ENCODE results near the gene ZBTB43.
"Not testable (repeated sequence)": the region's sequence is repeated elsewhere in the genome, so short reads cannot be mapped to it uniquely, and the experiment has no call there.

ZBTB43 gene

GRCh38 chr9:126804696-126805553 is at the start of gene ZBTB43:
Gene ZBTB43 (plus strand): TSS chr9:126805040. CDS start chr9:126832510, 27,470 bp downstream.
- DNase-seq (ENCODE audit: low read depth), result peak; percentile 97

GRCh38 chr9:126755317-126755875 is 49.4 kb upstream of the ZBTB43 start:
- no peak for DNase-seq (ENCODE audit: low read depth)

GRCh38 chr9:126756238-126756637 is 48.6 kb upstream of the ZBTB43 start:
- DNase-seq (ENCODE audit: low read depth), result no peak

- DNase-seq (ENCODE audit: low read depth), result no peak
Observed at GRCh38 chr9:126756876-126757415, 47.9 kb upstream of the ZBTB43 start.

GRCh38 chr9:126758916-126759585 is 45.8 kb upstream of the ZBTB43 start:
- DNase-seq (ENCODE audit: low read depth), result no peak

GRCh38 chr9:126761274-126761673 is 43.6 kb upstream of the ZBTB43 start:
- DNase-seq (ENCODE audit: low read depth), result no peak

- no peak for DNase-seq (ENCODE audit: low read depth)
Observed at GRCh38 chr9:126763130-126763764, 41.6 kb upstream of the ZBTB43 start.

- no peak for DNase-seq (ENCODE audit: low read depth)
Observed at GRCh38 chr9:126773004-126773607, 31.7 kb upstream of the ZBTB43 start.

- DNase-seq (ENCODE audit: low read depth), result no peak
Observed at GRCh38 chr9:126775926-126776325, 28.9 kb upstream of the ZBTB43 start.

- DNase-seq (ENCODE audit: low read depth), result no peak
Observed at GRCh38 chr9:126777733-126778132, 27.1 kb upstream of the ZBTB43 start.

- no peak for DNase-seq (ENCODE audit: low read depth)
Observed at GRCh38 chr9:126778141-126778540, 26.7 kb upstream of the ZBTB43 start.

GRCh38 chr9:126778696-126779095 is 26.1 kb upstream of the ZBTB43 start:
- not testable (repeated sequence) for DNase-seq (ENCODE audit: low read depth)

- DNase-seq (ENCODE audit: low read depth), result peak; percentile 76
Observed at GRCh38 chr9:126781186-126782052, 23.4 kb upstream of the ZBTB43 start.

- DNase-seq (ENCODE audit: low read depth), result no peak
Observed at GRCh38 chr9:126782053-126782388, 22.8 kb upstream of the ZBTB43 start.

- no peak for DNase-seq (ENCODE audit: low read depth)
Observed at GRCh38 chr9:126783949-126784348, 20.9 kb upstream of the ZBTB43 start.

- DNase-seq (ENCODE audit: low read depth), result no peak
Observed at GRCh38 chr9:126784401-126784800, 20.4 kb upstream of the ZBTB43 start.

- not testable (repeated sequence) for DNase-seq (ENCODE audit: low read depth)
Observed at GRCh38 chr9:126784841-126785240, 20.0 kb upstream of the ZBTB43 start.

- DNase-seq (ENCODE audit: low read depth), result no peak
Observed at GRCh38 chr9:126788046-126788445, 16.8 kb upstream of the ZBTB43 start.

GRCh38 chr9:126788634-126789349 is 16.0 kb upstream of the ZBTB43 start:
- no peak for DNase-seq (ENCODE audit: low read depth)

- DNase-seq (ENCODE audit: low read depth), result no peak
Observed at GRCh38 chr9:126790561-126790960, 14.3 kb upstream of the ZBTB43 start.

All from activated T-cell treated with anti-CD3 and anti-CD28 coated beads for 48 hours (primary cell).